ENCODE results near the gene KCNK10. TPM values are rescaled to one million over a fixed set of nuclear protein-coding genes. Genes with fewer than 3 reads are reported as not detected.

Gene KCNK10
- total RNA-seq, 1 donor, result under 0.01 TPM

- no peaks in the 10 kb centered on the region for H3K36me3 ChIP-seq (ENCODE audit: insufficient read depth, low read length)
- TF ChIP-seq, protein P1, sequence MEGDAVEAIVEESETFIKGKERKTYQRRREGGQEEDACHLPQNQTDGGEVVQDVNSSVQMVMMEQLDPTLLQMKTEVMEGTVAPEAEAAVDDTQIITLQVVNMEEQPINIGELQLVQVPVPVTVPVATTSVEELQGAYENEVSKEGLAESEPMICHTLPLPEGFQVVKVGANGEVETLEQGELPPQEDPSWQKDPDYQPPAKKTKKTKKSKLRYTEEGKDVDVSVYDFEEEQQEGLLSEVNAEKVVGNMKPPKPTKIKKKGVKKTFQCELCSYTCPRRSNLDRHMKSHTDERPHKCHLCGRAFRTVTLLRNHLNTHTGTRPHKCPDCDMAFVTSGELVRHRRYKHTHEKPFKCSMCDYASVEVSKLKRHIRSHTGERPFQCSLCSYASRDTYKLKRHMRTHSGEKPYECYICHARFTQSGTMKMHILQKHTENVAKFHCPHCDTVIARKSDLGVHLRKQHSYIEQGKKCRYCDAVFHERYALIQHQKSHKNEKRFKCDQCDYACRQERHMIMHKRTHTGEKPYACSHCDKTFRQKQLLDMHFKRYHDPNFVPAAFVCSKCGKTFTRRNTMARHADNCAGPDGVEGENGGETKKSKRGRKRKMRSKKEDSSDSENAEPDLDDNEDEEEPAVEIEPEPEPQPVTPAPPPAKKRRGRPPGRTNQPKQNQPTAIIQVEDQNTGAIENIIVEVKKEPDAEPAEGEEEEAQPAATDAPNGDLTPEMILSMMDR (IDR thresholded peaks at IDR 0.05; ENCODE audit: extremely low read depth, low read depth, low read length), result no peak
- H3K4me2 ChIP-seq (ENCODE audit: insufficient read depth, low read length), result no peak overlapping the region
- no peaks in the 10 kb centered on the region for H4K20me1 ChIP-seq (ENCODE audit: insufficient read depth, low read length)
- H2AFZ ChIP-seq (ENCODE audit: low read length), result no peak overlapping the region
- no peak for DNase-seq (ENCODE audit: insufficient read length, low spot score, missing footprints)
- H3K27me3 ChIP-seq (ENCODE audit: insufficient read depth, low read length), result no peaks in the 10 kb centered on the region
- H3K4me1 ChIP-seq (ENCODE audit: insufficient read depth, low read length), result no peaks in the 10 kb centered on the region
- H3K4me3 ChIP-seq (ENCODE audit: insufficient read depth, low read length), result no peak overlapping the region
- no peaks in the 10 kb centered on the region for H3K79me2 ChIP-seq (ENCODE audit: insufficient read depth, low read length)
- no peaks in the 10 kb centered on the region for H3K9me3 ChIP-seq (ENCODE audit: low read depth, low read length)
- no peak overlapping the region for H3K27ac ChIP-seq (ENCODE audit: low read depth, low read length)
These were observed 17.3 kb downstream of the KCNK10 start for GRCh38 chr14:88305528-88306322.

GRCh38 chr14:88303041-88303440 lies 20.0 kb downstream of the KCNK10 start:
- TF ChIP-seq, protein P1 (IDR thresholded peaks at IDR 0.05; ENCODE audit: extremely low read depth, low read depth, low read length), result no peak
- Histone ChIP-seq H4K20me1 (ENCODE audit: insufficient read depth, low read length) (no peaks in the 10 kb centered on the region), H3K79me2 (ENCODE audit: insufficient read depth, low read length) (no peaks in the 10 kb centered on the region), H3K9me3 (ENCODE audit: low read depth, low read length) (no peaks in the 10 kb centered on the region), H3K4me1 (ENCODE audit: insufficient read depth, low read length) (no peaks in the 10 kb centered on the region), H3K36me3 (ENCODE audit: insufficient read depth, low read length) (no peaks in the 10 kb centered on the region), H3K27me3 (ENCODE audit: insufficient read depth, low read length) (no peaks in the 10 kb centered on the region), H3K4me2 (ENCODE audit: insufficient read depth, low read length) (no peak overlapping the region), H3K27ac (ENCODE audit: low read depth, low read length) (no peak overlapping the region), H3K4me3 (ENCODE audit: insufficient read depth, low read length) (no peak overlapping the region), H2AFZ (ENCODE audit: low read length) (no peak overlapping the region)
- DNase-seq (ENCODE audit: insufficient read length, low spot score, missing footprints), result no peak

DNA sequence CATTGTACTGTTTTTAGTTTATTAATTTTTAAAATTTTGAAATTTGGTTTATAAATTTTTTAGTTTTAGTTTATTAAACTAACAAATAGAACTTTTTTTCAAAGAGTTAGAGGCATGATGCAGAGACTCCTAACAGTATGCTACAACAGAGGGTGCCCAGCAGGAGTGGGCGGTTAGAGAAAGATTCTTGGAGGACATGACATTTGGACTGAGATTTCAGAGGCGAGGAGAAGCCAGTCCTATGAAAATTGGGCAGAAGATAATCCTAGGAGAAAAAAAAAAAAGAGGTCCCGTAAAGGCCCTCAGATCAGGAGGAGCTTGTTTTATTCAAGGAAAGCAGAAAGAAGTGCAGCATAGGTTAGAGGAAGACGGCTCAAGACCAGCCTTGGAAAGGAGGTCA lies 21.7 kb downstream of the KCNK10 start:
- Histone ChIP-seq H2AFZ (ENCODE audit: low read length) (no peak overlapping the region), H4K20me1 (ENCODE audit: insufficient read depth, low read length) (no peaks in the 10 kb centered on the region), H3K36me3 (ENCODE audit: insufficient read depth, low read length) (no peaks in the 10 kb centered on the region), H3K27me3 (ENCODE audit: insufficient read depth, low read length) (no peaks in the 10 kb centered on the region), H3K4me3 (ENCODE audit: insufficient read depth, low read length) (no peak overlapping the region), H3K9me3 (ENCODE audit: low read depth, low read length) (no peaks in the 10 kb centered on the region), H3K79me2 (ENCODE audit: insufficient read depth, low read length) (no peaks in the 10 kb centered on the region), H3K4me1 (ENCODE audit: insufficient read depth, low read length) (no peaks in the 10 kb centered on the region), H3K27ac (ENCODE audit: low read depth, low read length) (no peak overlapping the region), H3K4me2 (ENCODE audit: insufficient read depth, low read length) (no peak overlapping the region)
- TF ChIP-seq, protein P1 (IDR thresholded peaks at IDR 0.05; ENCODE audit: extremely low read depth, low read depth, low read length), result no peak
- no peak for DNase-seq (ENCODE audit: insufficient read length, low spot score, missing footprints)

- H3K4me3 ChIP-seq (ENCODE audit: insufficient read depth, low read length), result no peak overlapping the region
- no peak overlapping the region for H3K4me2 ChIP-seq (ENCODE audit: insufficient read depth, low read length)
- DNase-seq (ENCODE audit: insufficient read length, low spot score, missing footprints), result no peak
- H3K79me2 ChIP-seq (ENCODE audit: insufficient read depth, low read length), result no peaks in the 10 kb centered on the region
- H2AFZ ChIP-seq (ENCODE audit: low read length), result no peak overlapping the region
- no peaks in the 10 kb centered on the region for H4K20me1 ChIP-seq (ENCODE audit: insufficient read depth, low read length)
- H3K27me3 ChIP-seq (ENCODE audit: insufficient read depth, low read length), result no peaks in the 10 kb centered on the region
- H3K4me1 ChIP-seq (ENCODE audit: insufficient read depth, low read length), result no peaks in the 10 kb centered on the region
- H3K9me3 ChIP-seq (ENCODE audit: low read depth, low read length), result no peaks in the 10 kb centered on the region
- TF ChIP-seq, protein P1 (IDR thresholded peaks at IDR 0.05; ENCODE audit: extremely low read depth, low read depth, low read length), result no peak
- H3K36me3 ChIP-seq (ENCODE audit: insufficient read depth, low read length), result no peaks in the 10 kb centered on the region
- no peak overlapping the region for H3K27ac ChIP-seq (ENCODE audit: low read depth, low read length)
These were observed 22.3 kb downstream of the KCNK10 start for GRCh38 chr14:88300817-88301216.
